ENCODE measurements around the gene CNMD.

DNA sequence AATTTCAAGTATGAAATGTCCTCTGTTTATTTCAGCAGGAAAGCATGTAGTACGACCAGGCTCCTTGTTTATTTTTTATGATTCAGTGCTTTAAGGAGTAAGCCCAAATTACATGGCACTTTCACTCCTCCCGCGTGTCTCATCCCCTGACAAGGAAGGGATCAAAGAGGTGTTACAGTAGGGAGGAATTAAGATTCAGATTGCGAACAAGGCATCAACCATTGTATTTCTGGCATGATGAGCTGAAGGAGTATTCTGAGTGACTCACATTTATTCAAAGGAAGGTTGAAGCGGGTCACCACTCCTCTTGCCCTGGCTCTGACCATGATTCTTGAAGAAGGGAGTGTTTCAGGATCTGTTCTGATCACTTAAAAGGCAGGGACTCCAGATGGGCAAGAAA, 46.1 kb upstream of the CNMD start:
- TF ChIP-seq, protein P1, sequence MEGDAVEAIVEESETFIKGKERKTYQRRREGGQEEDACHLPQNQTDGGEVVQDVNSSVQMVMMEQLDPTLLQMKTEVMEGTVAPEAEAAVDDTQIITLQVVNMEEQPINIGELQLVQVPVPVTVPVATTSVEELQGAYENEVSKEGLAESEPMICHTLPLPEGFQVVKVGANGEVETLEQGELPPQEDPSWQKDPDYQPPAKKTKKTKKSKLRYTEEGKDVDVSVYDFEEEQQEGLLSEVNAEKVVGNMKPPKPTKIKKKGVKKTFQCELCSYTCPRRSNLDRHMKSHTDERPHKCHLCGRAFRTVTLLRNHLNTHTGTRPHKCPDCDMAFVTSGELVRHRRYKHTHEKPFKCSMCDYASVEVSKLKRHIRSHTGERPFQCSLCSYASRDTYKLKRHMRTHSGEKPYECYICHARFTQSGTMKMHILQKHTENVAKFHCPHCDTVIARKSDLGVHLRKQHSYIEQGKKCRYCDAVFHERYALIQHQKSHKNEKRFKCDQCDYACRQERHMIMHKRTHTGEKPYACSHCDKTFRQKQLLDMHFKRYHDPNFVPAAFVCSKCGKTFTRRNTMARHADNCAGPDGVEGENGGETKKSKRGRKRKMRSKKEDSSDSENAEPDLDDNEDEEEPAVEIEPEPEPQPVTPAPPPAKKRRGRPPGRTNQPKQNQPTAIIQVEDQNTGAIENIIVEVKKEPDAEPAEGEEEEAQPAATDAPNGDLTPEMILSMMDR (IDR thresholded peaks at IDR 0.05): no peak
- TF ChIP-seq POLR2A (IDR thresholded peaks at IDR 0.05) (no peak), POLR2AphosphoS5 (IDR thresholded peaks at IDR 0.05) (no peak), EP300 (IDR thresholded peaks at IDR 0.05) (no peak)
